Neural cell (in vitro differentiated cells): ENCODE results near the gene CHRM4. TPM values are rescaled to one million over a fixed set of nuclear protein-coding genes. Genes with fewer than 3 reads are reported as not detected.

Source experiments
- H2AFZ ChIP-seq: fragments of 200-600, 300-800 bp; sonication (generic), shearing (Covaris generic); 2 replicates; pipeline ENCODE4 v1.6.0; 2014; ENCODE audit warnings: low read depth, mild to moderate bottlenecking, antibody characterized with exemption, low read length, moderate library complexity
- H3F3A ChIP-seq: fragments of 200-600 bp; shearing (Covaris generic); 2 replicates; pipeline ENCODE4 v1.6.1; 2016; ENCODE audit warnings: mild to moderate bottlenecking, moderate library complexity, mixed read lengths, antibody characterized with exemption, low read length; ENCODE audit not compliant: insufficient read depth, poor library complexity, severe bottlenecking
- H3K27ac ChIP-seq: fragments of 200-600, 300-800 bp; sonication (generic), shearing (Covaris generic); 2 replicates; pipeline ENCODE4 v1.5.1; 2014; ENCODE audit warnings: mild to moderate bottlenecking, low read length, moderate library complexity
- H3K27me3 ChIP-seq: fragments of 300-800, 200-600 bp; sonication (generic), shearing (Covaris generic); 2 replicates; pipeline ENCODE4 v1.6.0; 2014; ENCODE audit warnings: mild to moderate bottlenecking, low read depth, low read length, moderate library complexity; ENCODE audit not compliant: insufficient read depth
- H3K36me3 ChIP-seq: fragments of 300-800, 200-600 bp; sonication (generic), shearing (Covaris generic); 2 replicates; pipeline ENCODE4 v1.5.1; 2014; ENCODE audit warnings: mild to moderate bottlenecking, antibody characterized with exemption, low read length, moderate library complexity; ENCODE audit not compliant: insufficient read depth
- H3K4me2 ChIP-seq: fragments of 300-800, 200-600 bp; sonication (generic), shearing (Covaris generic); 2 replicates; pipeline ENCODE4 v1.6.0; 2014; ENCODE audit warnings: mild to moderate bottlenecking, low read length
- H3K4me3 ChIP-seq: fragments of 300-800, 200-600 bp; sonication (generic), shearing (Covaris generic); 2 replicates; pipeline ENCODE4 v1.5.1; 2014; ENCODE audit warnings: mild to moderate bottlenecking, low read length, moderate library complexity
- H3K79me2 ChIP-seq: fragments of 200-600 bp; shearing (Covaris generic); replicated peaks from 2 replicates; pipeline ENCODE4 v1.6.0; 2014; ENCODE audit warnings: mild to moderate bottlenecking, low read length, moderate library complexity; ENCODE audit not compliant: insufficient read depth
- H3K9ac ChIP-seq: fragments of 300-800, 200-600 bp; sonication (generic), shearing (Covaris generic); 2 replicates; pipeline ENCODE4 v1.6.1; 2016; ENCODE audit warnings: mild to moderate bottlenecking, low read length, mixed read lengths
- H3K9me2 ChIP-seq: fragments of 200-600 bp; shearing (Covaris generic); 2 replicates; pipeline ENCODE4 v1.6.1; 2016; ENCODE audit warnings: mild to moderate bottlenecking, low read length, mixed read lengths; ENCODE audit not compliant: insufficient read depth
- H3K9me3 ChIP-seq: fragments of 200-600, 300-800 bp; sonication (generic), shearing (Covaris generic); 2 replicates; pipeline ENCODE4 v1.6.1; 2016; ENCODE audit warnings: mild to moderate bottlenecking, mixed run types, low read length, moderate library complexity, mixed read lengths
- H4K20me1 ChIP-seq: fragments of 200-600 bp; shearing (Covaris generic); 2 replicates; pipeline ENCODE4 v1.6.1; 2016; ENCODE audit warnings: mild to moderate bottlenecking, mixed run types; ENCODE audit not compliant: insufficient read depth
- CTCF ChIP-seq: fragments of 450-650 bp; IDR thresholded peaks from 2 replicates; pipeline ENCODE4 v1.5.1; 2014; ENCODE audit warnings: antibody characterized with exemption, mild to moderate bottlenecking, moderate library complexity; ENCODE audit not compliant: poor library complexity, severe bottlenecking
- EP300 ChIP-seq: fragments of 450-650 bp; conservative IDR thresholded peaks from 2 replicates; pipeline ENCODE4 v1.6.1; 2014; ENCODE audit warnings: antibody characterized with exemption, mild to moderate bottlenecking, moderate library complexity; ENCODE audit not compliant: poor library complexity, severe bottlenecking
- EZH2 ChIP-seq: fragments of 200-600, 300-800 bp; shearing (Covaris generic), sonication (generic); IDR thresholded peaks from 2 replicates; pipeline ENCODE4 v1.6.1; 2014; ENCODE audit warnings: antibody characterized with exemption, low read length, borderline replicate concordance, mild to moderate bottlenecking; ENCODE audit not compliant: insufficient read depth, poor library complexity, severe bottlenecking
- MXI1 ChIP-seq: fragments of 450-650 bp; conservative IDR thresholded peaks from 2 replicates; pipeline ENCODE4 v1.6.1; 2014; ENCODE audit warnings: antibody characterized with exemption, mild to moderate bottlenecking; ENCODE audit not compliant: poor library complexity, severe bottlenecking
- POLR2AphosphoS5 ChIP-seq: IDR thresholded peaks from 2 replicates; pipeline ENCODE4 v1.6.1; 2012
- RAD21 ChIP-seq: fragments of 450-650 bp; conservative IDR thresholded peaks from 2 replicates; pipeline ENCODE4 v1.6.1; 2014; ENCODE audit warnings: antibody characterized with exemption, mild to moderate bottlenecking, moderate library complexity
- REST ChIP-seq: IDR thresholded peaks from 2 replicates; pipeline ENCODE4 v1.6.1; 2012; ENCODE audit warnings: borderline replicate concordance
- SMC3 ChIP-seq: fragments of 450-650 bp; conservative IDR thresholded peaks from 2 replicates; pipeline ENCODE4 v1.6.1; 2014; ENCODE audit warnings: antibody characterized with exemption, mild to moderate bottlenecking, moderate library complexity; ENCODE audit not compliant: poor library complexity
- TAF1 ChIP-seq: IDR thresholded peaks from 2 replicates; pipeline ENCODE4 v1.6.1; 2012; ENCODE audit warnings: low read depth
- polyA plus RNA-seq: library from polyadenylated mRNA; depleted of rRNA; stranded (reverse); fragments of >200 nt; gene quantifications from 2 replicates; pipeline ENCODE4 v1.2.3, GENCODE V29; 2014

CHRM4 gene
- polyA plus RNA-seq, 1 donor from 2014 or later: 8.2 TPM

GRCh38 chr11:46392421-46393230, 1.1 kb upstream of the CHRM4 start:
- Histone ChIP-seq H3K9ac (peak overlapping the region; percentile 61), H4K20me1 (no peaks in the 10 kb centered on the region), H3F3A (no peaks in the 10 kb centered on the region), H3K9me3 (no peaks in the 10 kb centered on the region), H3K9me2 (no peaks in the 10 kb centered on the region), H3K27ac (no peak overlapping the region), H3K4me2 (peak overlapping the region; percentile 39), H3K4me3 (peak overlapping the region; percentile 71), H2AFZ (no peak overlapping the region), H3K79me2 (no peaks in the 10 kb centered on the region), H3K36me3 (no peaks in the 10 kb centered on the region), H3K27me3 (peaks cover 44% of the 10 kb centered on the region)
- no peak for TF ChIP-seq CTCF
- peak; percentile 84 for TF ChIP-seq REST
- no peak for TF ChIP-seq SMC3
- no peak for TF ChIP-seq POLR2AphosphoS5

- H3K9me2 ChIP-seq: no peaks in the 10 kb centered on the region
- H3K27ac ChIP-seq: no peak overlapping the region
- no peaks in the 10 kb centered on the region for H3K36me3 ChIP-seq
- no peak overlapping the region for H3K4me2 ChIP-seq
- no peak for TF ChIP-seq EZH2
- no peak for TF ChIP-seq EP300
- TF ChIP-seq MXI1: no peak
- TF ChIP-seq POLR2AphosphoS5: no peak
- no peak for TF ChIP-seq RAD21
- TF ChIP-seq TAF1: no peak
- TF ChIP-seq SMC3: no peak
- TF ChIP-seq REST: no peak
- TF ChIP-seq CTCF: no peak
- H3K27me3 ChIP-seq: peaks cover 48% of the 10 kb centered on the region
- H3K9me3 ChIP-seq: no peaks in the 10 kb centered on the region
- H3K79me2 ChIP-seq: no peaks in the 10 kb centered on the region
- no peaks in the 10 kb centered on the region for H4K20me1 ChIP-seq
- peak overlapping the region; percentile 57 for H3K9ac ChIP-seq
- H3F3A ChIP-seq: no peaks in the 10 kb centered on the region
- H3K4me3 ChIP-seq: peak overlapping the region; percentile 71
- H2AFZ ChIP-seq: no peak overlapping the region
These were observed 394 bp downstream of the CHRM4 start for GRCh38 chr11:46391186-46391577.
